ENCODE measurements around the gene WAPL.

- TF ChIP-seq, protein P1, sequence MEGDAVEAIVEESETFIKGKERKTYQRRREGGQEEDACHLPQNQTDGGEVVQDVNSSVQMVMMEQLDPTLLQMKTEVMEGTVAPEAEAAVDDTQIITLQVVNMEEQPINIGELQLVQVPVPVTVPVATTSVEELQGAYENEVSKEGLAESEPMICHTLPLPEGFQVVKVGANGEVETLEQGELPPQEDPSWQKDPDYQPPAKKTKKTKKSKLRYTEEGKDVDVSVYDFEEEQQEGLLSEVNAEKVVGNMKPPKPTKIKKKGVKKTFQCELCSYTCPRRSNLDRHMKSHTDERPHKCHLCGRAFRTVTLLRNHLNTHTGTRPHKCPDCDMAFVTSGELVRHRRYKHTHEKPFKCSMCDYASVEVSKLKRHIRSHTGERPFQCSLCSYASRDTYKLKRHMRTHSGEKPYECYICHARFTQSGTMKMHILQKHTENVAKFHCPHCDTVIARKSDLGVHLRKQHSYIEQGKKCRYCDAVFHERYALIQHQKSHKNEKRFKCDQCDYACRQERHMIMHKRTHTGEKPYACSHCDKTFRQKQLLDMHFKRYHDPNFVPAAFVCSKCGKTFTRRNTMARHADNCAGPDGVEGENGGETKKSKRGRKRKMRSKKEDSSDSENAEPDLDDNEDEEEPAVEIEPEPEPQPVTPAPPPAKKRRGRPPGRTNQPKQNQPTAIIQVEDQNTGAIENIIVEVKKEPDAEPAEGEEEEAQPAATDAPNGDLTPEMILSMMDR (IDR thresholded peaks at IDR 0.05): no peak
- TF ChIP-seq POLR2A (IDR thresholded peaks at IDR 0.05): no peak
Observed at GRCh38 chr10:86390337-86391120, 131.1 kb downstream of the WAPL start.
